GM12874 (cell line): ENCODE data around the gene SMG6.

Experiments
- TF ChIP-seq, protein P1 (sequence below): IDR thresholded peaks from 2 replicates; pipeline ENCODE4 v1.5.1; 2011; ENCODE audit warnings: low read depth, mild to moderate bottlenecking, control low read depth, low read length, moderate library complexity; ENCODE audit not compliant: insufficient read depth

The SMG6 gene

GRCh38 chr17:2170023-2170422 is 133.6 kb downstream of the SMG6 start:
- TF ChIP-seq, protein P1, sequence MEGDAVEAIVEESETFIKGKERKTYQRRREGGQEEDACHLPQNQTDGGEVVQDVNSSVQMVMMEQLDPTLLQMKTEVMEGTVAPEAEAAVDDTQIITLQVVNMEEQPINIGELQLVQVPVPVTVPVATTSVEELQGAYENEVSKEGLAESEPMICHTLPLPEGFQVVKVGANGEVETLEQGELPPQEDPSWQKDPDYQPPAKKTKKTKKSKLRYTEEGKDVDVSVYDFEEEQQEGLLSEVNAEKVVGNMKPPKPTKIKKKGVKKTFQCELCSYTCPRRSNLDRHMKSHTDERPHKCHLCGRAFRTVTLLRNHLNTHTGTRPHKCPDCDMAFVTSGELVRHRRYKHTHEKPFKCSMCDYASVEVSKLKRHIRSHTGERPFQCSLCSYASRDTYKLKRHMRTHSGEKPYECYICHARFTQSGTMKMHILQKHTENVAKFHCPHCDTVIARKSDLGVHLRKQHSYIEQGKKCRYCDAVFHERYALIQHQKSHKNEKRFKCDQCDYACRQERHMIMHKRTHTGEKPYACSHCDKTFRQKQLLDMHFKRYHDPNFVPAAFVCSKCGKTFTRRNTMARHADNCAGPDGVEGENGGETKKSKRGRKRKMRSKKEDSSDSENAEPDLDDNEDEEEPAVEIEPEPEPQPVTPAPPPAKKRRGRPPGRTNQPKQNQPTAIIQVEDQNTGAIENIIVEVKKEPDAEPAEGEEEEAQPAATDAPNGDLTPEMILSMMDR, result peak; percentile 72

- TF ChIP-seq, protein P1, result no peak
Measured at GRCh38 chr17:2158396-2158780, 145.2 kb downstream of the SMG6 start.

GRCh38 chr17:2157675-2158395 is 145.8 kb downstream of the SMG6 start:
- TF ChIP-seq, protein P1, result no peak

GRCh38 chr17:2157081-2157480 is 146.5 kb downstream of the SMG6 start:
- TF ChIP-seq, protein P1, result no peak

DNA sequence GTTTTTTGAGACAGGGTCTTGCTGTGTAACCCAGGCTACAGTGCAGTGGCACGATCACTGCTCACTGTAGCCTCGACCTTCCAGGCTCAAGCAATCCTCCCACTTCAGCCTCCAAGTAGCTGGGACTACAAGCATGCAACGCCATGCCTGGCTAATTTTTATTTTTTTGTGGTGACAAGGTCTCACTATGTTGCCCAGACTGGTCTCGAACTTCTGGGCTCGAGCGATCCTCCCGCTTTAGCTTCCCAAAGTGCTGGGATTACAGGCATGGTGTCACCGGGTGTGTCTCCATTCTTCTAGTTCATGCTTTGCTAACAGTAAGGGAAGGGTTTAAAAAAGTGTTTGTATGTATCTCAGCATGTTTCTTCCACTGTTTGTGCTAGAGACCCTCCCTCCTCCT is 146.9 kb downstream of the SMG6 start:
- TF ChIP-seq, protein P1, result no peak

GRCh38 chr17:2155573-2155972 is 148.0 kb downstream of the SMG6 start:
- TF ChIP-seq, protein P1, result no peak

DNA sequence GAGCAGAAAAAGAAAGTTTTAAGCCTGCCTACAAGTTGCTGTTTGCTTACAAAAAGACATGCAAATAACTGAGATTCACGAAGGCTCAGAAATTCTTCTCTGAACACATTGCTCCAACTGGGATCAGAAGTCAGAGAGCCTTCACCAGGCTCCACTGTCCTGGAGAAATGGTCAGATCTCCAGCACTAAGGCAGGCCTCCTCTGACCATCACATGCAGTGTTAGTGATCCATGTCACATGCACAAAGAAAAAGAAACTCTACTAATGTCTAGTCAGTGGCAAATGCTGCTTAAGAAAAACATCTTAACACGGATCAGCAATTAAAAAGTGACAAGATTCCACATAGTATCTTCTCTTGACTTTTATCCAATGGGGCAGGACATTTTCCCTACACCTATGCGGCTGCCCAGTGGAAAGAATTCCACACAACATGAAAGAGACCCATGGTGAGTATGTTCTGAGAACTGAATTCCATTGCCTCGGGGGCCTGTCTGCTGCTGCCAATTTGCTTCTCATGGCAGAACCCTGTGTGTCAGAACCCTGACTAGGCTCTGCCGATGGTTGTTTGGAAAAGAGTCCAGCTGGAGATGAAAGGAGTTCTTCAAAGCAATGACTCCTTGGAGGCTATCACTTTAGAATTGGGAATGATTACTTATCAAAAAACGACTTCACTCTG is 152.1 kb downstream of the SMG6 start:
- TF ChIP-seq, protein P1, result no peak
